NCI-H2196 (cell line): ENCODE data around the gene PRMT7.

Experiments used
- DNase-seq: peaks from one replicate; lab custom pipeline; 2025; ENCODE audit not compliant: unreplicated experiment; lab: John Stamatoyannopoulos, UW

Gene PRMT7

DNA sequence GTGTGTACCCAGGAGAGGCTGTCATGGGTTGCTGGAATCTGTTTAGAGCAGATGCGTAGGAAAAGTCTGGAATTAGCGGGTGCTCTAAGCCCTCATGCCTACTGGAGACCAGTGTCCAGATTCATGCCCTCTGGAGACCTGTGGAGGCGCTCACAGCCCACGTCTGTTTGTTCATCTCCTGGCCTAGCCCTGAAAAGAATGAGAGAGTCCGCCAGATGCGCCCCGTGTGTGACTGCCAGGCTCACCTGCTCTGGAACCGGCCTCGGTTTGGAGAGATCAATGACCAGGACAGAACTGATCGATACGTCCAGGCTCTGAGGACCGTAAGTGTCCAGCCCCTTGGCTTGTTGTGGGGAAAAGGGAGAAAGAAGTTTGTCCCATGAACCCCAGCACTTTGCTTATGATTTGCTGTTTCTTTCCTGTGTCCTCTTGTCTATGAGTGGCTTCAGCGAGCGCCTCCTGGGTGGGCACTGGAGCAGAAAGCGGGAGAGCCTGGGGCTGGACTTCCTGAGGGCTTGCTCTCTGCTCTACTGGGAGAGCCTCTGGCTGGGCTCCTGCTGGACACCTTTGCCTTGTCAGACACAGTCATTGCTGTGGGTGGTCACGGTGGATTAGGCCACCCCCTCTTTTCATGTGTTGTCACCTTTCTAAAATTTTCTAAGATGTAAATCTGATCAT lies 35.3 kb downstream of the PRMT7 start:
- DNase-seq: no peak

DNA sequence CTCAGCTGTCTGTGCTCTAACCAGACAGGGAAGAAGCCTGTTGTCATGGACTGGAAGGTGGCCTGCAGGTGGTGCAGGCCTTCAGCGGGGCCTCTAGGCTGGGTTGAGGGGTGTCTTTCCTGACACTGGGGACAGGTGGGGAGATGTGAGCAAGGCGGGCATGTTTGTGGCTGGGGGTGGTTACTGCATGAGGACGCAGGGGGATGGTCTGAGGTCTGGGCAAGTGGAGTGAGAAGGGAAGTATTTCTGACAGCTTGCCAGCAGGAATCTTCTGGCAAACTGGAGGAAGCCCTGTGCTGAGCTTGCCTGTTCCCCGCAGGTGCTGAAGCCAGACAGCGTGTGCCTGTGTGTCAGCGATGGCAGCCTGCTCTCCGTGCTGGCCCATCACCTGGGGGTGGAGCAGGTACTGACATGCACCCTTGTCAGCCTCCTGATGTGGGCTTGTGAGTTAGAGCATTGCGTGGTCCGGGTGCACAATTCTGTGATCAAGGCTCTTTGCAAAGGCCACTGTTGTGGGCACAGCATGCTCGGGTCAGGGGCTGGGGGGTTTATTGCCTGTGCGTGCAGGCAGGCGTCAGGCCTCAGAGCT lies 36.2 kb downstream of the PRMT7 start:
- DNase-seq: no peak

DNA sequence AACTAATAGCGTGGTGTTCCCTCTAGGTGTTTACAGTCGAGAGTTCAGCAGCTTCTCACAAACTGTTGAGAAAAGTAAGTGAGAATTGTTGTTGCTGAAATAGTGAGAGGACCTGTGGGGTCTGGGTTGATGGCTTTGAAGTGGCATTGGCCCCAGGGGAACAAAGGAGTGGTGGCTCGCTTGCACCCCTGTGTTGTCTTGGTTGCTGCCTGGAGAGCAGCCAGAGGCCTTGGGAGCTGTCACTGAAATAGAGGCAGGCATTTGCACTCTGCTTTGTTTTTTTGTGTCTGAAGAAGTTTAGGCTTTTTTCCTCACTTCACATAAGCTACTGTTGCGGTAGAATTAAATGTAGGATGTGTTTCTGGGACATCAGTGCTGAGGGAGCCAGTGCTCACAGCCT lies 36.8 kb downstream of the PRMT7 start:
- no peak for DNase-seq

- no peak for DNase-seq
Observed at GRCh38 chr16:68348639-68349445, 38.0 kb downstream of the PRMT7 start.

- no peak for DNase-seq
Observed at GRCh38 chr16:68349838-68350410, 39.1 kb downstream of the PRMT7 start.

DNA sequence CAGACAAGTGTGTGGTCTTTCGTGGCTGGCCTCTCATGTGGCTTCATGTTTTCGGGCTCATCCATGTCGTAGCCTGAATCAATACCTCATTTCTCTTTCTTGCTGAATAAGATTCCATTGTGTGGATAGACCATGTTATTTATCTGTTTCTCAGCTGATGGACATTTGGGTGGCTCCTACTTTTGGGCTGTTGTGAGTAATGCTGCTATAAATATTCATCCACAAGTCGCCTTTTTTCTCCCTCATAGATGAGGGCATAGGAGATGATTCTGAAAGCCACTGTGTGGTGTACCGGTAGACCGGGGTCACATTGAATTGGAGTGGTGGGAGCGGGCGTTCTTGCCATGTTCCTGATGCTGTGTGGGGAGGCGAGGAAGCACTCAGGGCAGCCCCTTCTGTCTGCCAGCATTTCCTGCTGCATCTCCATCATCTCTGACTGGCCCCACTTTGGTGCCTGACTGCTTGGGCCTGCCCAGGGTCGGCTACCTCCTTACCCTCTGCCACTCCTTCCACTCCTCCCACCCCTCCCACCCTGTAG lies 40.1 kb downstream of the PRMT7 start:
- DNase-seq: no peak

- no peak for DNase-seq
Observed at GRCh38 chr16:68351463-68351862, 40.6 kb downstream of the PRMT7 start.

- peak; percentile 26 for DNase-seq
Observed at GRCh38 chr16:68351991-68352431, 41.2 kb downstream of the PRMT7 start.

DNA sequence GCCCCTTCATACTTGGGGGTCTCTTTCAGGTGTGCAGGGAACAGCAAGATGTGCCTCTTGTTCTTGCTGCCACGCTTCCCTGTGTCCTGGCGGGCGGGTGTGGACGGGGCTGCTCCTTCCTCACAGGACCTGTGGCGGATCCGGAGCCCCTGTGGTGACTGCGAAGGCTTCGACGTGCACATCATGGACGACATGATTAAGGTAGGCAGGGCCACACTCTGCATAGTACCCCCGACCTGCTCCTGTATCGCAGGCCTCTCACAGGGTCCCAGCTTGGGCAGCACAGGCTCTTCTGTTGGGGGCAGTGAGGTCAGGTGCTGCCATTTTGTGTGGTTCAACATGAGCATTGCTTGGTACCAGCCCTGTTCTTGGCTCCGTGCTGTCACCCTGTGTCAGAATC lies 42.5 kb downstream of the PRMT7 start:
- DNase-seq: no peak

GRCh38 chr16:68354816-68355215 lies 44.0 kb downstream of the PRMT7 start:
- no peak for DNase-seq

GRCh38 chr16:68355447-68356248 lies 44.8 kb downstream of the PRMT7 start:
- no peak for DNase-seq

- DNase-seq: no peak
Observed at GRCh38 chr16:68356249-68356918, 45.6 kb downstream of the PRMT7 start.

DNA sequence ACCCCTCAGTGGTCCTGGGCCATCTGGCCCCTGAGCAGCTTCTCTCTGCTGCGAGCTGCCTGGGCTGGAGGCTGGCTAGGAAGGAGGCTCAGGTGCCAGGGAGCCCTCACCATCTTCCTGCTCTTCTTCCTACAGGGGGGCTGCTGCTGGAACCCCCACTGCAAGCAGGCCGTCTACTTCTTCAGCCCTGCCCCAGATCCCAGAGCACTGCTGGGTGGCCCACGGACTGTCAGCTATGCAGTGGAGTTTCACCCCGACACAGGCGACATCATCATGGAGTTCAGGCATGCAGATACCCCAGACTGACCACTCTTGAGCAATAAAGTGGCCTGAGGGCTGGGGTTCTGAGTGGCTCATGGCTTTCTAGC lies 46.1 kb downstream of the PRMT7 start:
- no peak for DNase-seq

GRCh38 chr16:68357521-68357922 lies 46.7 kb downstream of the PRMT7 start:
- DNase-seq: no peak

GRCh38 chr16:68357923-68358322 lies 47.1 kb downstream of the PRMT7 start:
- DNase-seq: no peak

GRCh38 chr16:68358951-68359350 lies 48.1 kb downstream of the PRMT7 start:
- DNase-seq: no peak

GRCh38 chr16:68359398-68360191 lies 48.8 kb downstream of the PRMT7 start:
- DNase-seq: no peak

- DNase-seq: no peak
Observed at GRCh38 chr16:68360547-68360946, 49.7 kb downstream of the PRMT7 start.

- DNase-seq: no peak
Observed at GRCh38 chr16:68360956-68361355, 50.1 kb downstream of the PRMT7 start.
